ENCODE measurements around the gene TMTC2.
"Not testable (repeated sequence)": the region's sequence is repeated elsewhere in the genome, so short reads cannot be mapped to it uniquely, and the experiment has no call there.

Gene TMTC2

GRCh38 chr12:82793751-82794281, 107.1 kb downstream of the TMTC2 start:
- no peak for DNase-seq

DNA sequence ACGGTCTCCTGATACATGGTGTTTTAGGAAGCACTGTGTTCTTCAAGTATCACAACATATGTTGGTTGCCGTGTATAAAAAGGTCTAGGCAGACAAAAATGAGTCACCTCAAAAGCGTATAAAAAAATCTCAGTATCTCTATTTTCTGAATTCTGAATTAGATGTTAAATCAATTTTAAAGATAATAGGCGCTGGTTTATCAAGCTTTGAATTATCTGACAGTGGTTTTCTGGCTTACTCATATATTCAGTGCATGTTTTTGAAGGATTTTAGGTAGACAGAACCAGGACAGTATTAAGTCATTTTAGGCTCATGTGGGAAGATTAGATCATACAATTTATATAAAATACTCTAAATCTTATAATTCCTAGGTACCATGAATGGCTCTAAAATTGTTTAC, 110.8 kb downstream of the TMTC2 start:
- DNase-seq: no peak

DNA sequence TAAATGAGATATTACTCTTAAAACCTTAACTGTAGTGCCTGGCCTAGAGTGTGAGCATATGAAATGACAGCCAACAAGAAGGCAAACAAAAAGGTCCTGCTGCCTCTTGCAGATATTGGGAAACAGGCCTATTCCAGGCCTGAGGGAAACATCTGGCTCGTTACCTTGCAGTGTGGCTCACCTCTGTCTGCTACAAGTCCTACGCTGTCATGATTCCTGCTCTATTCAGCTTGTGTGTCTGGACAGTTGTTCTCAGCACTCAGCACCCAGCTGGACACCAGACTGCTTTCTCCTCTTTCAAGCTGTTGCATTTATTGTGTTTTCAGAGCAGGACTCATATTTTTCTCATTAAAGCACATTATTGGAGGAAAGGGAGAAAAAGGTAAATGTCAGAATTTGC, 113.5 kb downstream of the TMTC2 start:
- no peak for DNase-seq

DNA sequence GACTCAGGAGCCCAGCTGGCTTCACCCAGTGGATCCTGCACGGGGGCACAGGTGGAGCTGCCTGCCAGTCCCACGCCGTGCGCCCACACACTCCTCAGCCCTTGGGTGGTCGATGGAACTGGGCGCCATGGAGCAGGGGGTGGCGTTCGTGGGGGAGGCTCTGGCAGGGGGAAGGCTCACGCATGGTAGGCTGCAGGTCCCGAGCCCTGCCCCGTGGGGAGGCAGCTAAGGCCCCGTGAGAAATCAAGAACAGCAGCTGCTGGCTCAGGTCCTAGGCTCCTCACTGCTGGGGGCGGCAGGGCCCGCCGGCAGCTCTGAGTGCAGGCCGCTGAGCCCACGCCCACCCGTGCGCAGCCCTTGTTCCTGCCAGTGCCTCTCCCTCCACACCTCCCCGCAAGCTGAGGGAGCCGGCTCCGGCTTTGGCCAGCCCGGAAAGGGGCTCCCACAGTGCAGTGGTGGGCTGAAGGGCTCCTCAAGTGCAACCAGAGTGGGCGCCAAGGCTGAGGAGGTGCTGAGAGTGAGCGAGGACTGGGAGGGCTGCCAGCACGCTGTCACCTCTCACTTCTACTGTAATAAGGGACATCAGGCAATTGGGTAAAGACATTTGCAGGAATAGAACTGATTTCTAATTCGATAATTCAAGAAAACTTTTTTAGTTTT, 115.4 kb downstream of the TMTC2 start:
- DNase-seq: no peak

DNA sequence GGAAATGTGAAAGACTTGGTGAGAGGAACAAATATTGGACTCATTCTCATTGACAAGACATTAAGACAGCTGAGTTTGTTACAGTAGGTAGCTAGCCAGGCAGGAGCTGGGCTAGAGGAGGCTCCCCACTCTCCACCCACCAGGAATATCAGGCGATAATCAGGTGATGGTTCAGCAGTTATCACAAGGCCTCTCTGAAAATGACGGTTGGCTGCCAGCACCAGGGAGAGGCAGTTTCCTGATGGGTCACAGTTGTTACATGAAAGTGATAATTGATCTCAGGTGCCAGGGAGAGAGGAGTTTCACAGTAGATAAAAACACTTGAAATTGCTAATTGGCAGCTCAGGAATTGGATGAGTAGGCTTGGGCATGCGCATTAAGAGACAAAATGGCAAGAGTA, 116.5 kb downstream of the TMTC2 start:
- no peak for DNase-seq

GRCh38 chr12:82804601-82805000, 117.9 kb downstream of the TMTC2 start:
- DNase-seq: no peak

GRCh38 chr12:82805004-82805403, 118.3 kb downstream of the TMTC2 start:
- not testable (repeated sequence) for DNase-seq

DNA sequence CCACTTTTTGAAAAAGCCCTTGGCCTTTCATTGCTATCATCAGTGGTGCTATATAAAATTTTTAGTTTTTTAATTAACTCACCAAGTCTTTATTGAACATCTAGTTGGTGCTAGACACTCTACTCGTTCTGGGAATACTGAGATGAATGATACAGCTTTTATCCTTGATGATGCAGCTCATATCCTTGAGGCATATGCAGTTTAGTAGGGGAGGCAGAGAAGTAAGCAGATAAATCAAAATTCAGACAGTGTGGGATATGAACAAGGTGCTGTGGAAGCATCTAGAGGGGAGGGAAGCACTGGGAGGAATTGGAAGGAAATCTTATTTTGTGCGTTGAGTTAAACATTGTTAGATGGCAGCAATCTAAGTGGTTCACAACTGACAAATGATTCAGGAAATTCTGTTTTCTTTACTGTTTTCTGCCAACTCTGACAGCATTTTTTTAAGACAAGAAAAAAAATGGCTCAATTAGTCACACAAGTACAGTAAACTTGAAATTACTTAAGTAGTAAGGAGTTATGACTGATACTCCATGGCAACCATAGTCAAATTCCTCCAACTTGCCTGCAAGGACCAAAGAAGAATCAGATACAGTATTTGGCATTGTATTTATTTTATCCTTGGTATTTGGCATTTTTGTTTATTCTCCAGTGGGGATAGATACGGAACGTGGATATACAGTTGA, 119.2 kb downstream of the TMTC2 start:
- DNase-seq: no peak

- no peak for DNase-seq
Measured at GRCh38 chr12:82807132-82807737, 120.5 kb downstream of the TMTC2 start.

DNA sequence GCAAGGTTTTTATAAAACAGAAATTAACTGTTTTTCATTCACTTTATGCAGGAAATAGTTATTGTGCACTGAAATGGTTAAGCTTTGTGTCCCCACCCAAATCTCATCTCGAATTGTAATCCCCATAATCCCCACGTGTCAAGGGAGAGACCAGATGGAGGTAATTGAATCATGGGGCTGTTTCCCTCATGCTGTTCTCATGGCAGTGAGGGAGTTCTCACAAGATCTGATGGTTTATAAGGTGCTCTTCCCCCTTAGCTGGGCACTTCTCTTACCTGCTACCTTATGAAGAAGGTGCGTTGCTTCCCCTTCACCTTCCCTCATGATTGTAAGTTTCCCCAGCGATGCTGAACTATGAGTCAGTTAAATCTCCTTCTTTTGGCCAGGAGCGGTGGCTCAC, 123.9 kb downstream of the TMTC2 start:
- DNase-seq: no peak

- DNase-seq: no peak
Measured at GRCh38 chr12:82817368-82817767, 130.7 kb downstream of the TMTC2 start.

DNA sequence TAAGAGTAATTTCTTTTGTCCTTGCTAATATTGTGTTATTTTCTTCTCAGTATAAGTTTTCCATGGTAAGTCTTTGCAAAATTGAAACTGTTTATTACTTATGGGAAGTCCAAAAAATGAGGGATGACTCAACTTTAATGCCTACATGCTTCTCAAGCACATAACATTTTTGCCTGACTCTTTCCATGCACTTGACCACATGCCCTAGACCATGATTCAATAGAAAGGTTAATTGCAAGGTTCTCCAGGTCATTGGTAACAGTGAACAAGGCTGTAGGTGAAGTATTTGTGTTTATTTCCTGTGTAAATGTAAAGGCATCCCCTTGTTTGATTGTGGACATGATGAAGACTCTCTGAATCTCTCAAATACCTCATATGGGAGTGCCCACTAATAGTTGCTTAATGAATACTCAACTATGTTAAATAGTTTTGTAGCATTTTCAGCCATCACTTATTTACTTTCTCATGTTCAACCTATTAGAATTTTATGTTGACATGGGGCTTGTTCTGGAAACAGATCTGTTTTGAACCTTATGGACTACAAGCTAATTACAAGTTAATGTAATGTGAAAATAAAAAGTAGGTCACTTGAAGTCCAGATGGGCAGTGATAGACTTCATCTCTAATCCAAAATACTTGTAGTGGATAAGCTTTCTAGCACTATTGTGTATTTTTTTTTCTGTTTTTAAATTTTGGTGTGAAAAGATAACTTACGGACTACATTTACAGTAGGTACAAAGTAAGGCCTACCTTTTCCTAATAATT, 131.7 kb downstream of the TMTC2 start:
- no peak for DNase-seq

DNA sequence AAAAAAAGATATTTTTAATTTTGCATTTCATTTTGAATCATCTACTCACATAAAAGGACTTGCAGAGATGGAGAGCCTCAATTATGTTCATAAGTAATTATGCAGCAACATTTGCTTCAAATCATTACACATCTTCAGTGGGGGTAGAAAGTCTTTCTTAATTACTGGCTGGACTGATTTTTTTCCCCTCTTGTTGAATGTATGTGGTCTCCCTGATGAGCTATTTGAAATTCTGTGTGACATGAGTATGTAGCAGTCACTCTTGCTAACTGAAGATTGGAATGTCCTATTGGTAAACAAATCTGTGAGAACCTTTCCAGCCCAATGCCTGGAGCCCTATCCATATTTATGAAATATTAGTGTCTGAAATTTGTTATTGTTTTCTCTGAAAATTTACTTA, 139.8 kb downstream of the TMTC2 start:
- DNase-seq: no peak

DNA sequence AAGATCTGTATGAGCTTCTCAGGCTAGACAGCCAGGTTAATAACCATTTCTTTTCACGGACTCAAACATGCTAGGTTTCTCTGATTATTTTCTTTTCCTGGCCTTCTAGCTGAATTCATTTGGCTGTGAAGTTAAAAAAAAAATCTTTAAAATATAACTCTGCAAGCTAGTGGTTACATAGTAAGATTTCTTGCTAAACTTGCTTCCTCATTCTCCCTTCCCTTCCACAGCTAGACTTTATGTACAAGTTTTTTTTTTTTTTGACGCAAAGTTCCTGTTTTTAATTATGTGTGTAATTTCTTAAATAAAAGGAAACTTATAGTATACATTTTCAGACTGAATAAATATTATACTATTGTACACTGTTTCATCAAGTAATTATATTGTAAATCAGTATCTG, 145.4 kb downstream of the TMTC2 start:
- DNase-seq: no peak

- DNase-seq: no peak
Measured at GRCh38 chr12:82832981-82833380, 146.3 kb downstream of the TMTC2 start.

GRCh38 chr12:82833481-82833880, 146.8 kb downstream of the TMTC2 start:
- DNase-seq: no peak

DNA sequence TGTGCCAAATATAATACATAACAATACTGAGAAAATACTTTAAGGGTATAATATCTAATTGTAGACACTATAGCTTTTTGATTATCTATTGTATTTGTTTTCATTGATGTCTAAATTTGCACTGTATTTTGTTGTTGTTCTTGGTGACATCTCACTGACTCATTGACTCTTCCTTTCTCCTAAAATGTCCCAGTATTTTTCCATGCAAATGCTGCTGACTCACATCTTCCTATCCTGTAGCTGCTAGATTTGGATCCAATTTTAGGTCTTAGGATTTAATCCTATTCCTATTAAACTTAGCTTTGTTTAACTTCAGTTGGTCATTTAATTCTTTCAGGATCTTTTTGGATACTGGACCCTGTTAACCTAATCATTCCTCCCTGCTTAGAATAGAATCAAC, 148.5 kb downstream of the TMTC2 start:
- no peak for DNase-seq

- no peak for DNase-seq
Measured at GRCh38 chr12:82838131-82838551, 151.4 kb downstream of the TMTC2 start.

- DNase-seq: no peak
Measured at GRCh38 chr12:82838827-82839226, 152.1 kb downstream of the TMTC2 start.

DNA sequence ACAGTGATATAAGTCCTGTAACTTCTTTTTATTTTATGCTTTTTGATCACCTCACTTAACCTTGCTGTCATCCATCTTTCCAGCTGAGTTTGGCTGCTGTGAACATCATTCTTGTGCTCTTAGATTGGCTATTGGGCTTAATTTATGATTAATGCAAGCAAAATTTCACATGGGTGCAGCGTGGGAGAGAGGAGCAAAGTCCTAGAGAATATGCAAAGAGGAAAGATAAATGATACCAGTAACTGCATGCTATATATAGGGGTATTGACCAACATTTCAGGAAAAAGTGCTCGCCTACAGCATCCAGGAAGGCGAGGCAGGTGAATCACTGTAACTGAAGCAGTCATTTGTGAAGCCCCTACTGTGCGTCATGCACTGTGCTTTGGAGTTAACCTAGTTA, 153.1 kb downstream of the TMTC2 start:
- no peak for DNase-seq

DNA sequence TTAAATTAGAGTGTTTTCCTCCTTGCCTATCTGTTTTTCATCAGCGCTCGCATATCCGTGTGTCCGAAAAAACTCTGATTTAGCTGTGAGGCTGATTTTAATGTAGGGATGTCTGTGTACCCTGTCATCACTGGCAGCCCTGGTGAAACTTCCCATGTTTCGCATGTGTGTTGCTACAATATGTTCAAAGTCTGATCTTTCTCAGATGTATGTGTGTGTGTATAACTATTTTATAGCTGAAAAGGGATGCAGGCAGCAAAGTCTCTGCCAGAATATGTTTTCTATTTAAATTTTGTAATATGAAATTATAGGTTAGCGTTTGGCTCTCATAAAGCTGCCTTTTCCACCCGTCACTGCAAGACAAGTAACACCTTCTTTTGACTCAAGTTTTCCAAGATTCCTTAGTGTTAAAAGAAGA, 154.8 kb downstream of the TMTC2 start:
- DNase-seq: no peak

GRCh38 chr12:82842480-82842879, 155.8 kb downstream of the TMTC2 start:
- DNase-seq: no peak

DNA sequence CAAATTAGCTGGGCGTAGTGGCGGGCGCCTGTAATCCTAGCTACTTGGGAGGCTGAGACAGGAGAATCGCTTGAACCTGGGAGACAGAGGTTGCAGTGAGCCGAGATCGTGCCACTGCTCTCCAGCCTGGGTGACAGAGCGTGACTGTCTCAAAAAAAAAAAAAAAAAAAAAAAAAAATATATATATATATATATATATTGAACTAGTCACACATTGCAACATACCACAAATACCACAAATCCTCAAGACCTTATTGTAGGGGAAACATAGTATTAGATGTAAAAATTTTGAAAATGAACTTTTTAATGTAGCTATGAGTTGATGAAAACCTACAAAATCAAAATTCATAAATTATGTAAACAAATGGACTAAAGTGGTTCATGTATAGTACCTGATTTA, 158.4 kb downstream of the TMTC2 start:
- not testable (repeated sequence) for DNase-seq
